Right lobe of liver (tissue), 4 donors: Measurements from ENCODE around the gene RCBTB2.

ENCODE experiments used
- CTCF ChIP-seq, 4 donors: fragments of 200-600 bp in 3 of 4; fragments of 450-650 bp in 1 of 4; IDR thresholded peaks; one replicate each; pipeline versions ENCODE4 v1.5.1 to v1.8.0; 2016 to 2022; ENCODE audit warnings: antibody characterized with exemption in 4 of 4, mild to moderate bottlenecking in 2 of 4
- POLR2A ChIP-seq: fragments of 450-650 bp; IDR thresholded peaks from one replicate; pipeline ENCODE4 v1.6.1; 2017; ENCODE audit warnings: antibody characterized with exemption, mild to moderate bottlenecking
- donor health status: DM: no; HTN: no; CAD: no.
- donor health status: DM: no; HTN: no; CAD: no.
- donor health status: DM: no; HTN: yes; CAD: no.

- TF ChIP-seq CTCF (IDR thresholded peaks at IDR 0.05) (no peak), POLR2A (no peak)
These were observed 84.5 kb downstream of the RCBTB2 start for GRCh38 chr13:48448285-48448958.
